Testis (tissue), 3 donors: ENCODE results near the gene B3GNT4. TPM values are rescaled to one million over a fixed set of nuclear protein-coding genes. Genes with fewer than 3 reads are reported as not detected.
A peak's percentile ranks its signal among the peaks of the same experiment; 100 is the strongest.
"Not testable (repeated sequence)": the region's sequence is repeated elsewhere in the genome, so short reads cannot be mapped to it uniquely, and the experiment has no call there.

Source experiments
- DNase-seq: peaks from one replicate; pipeline ENCODE4 v3.0.0-alpha.2; 2019
- H3K27ac ChIP-seq, 2 donors: fragments of 200-600 bp; sonication (generic); one replicate each; pipeline ENCODE4 v1.5.1; 2019
- H3K27me3 ChIP-seq: fragments of 200-600 bp; sonication (generic); one replicate; pipeline ENCODE4 v1.5.1; 2019
- H3K36me3 ChIP-seq: fragments of 200-600 bp; sonication (generic); one replicate; pipeline ENCODE4 v1.5.1; 2017; ENCODE audit warnings: low read depth; ENCODE audit errors: missing control alignments
- H3K4me1 ChIP-seq: fragments of 200-600 bp; sonication (generic); one replicate; pipeline ENCODE4 v1.5.1; 2019
- H3K4me3 ChIP-seq, 2 donors: fragments of 200-600 bp; sonication (generic); one replicate each; pipeline ENCODE4 v1.5.1; 2017 to 2019
- H3K9me3 ChIP-seq: fragments of 200-600 bp; sonication (generic); one replicate; pipeline ENCODE4 v1.5.1; 2017
- CTCF ChIP-seq, 3 experiments: fragments of 450-650 bp in 2 of 3; fragments of 200-600 bp in 1 of 3; sonication (generic) in 1 of 3; IDR thresholded peaks; one replicate each; pipeline ENCODE4 v1.5.1; 2016 to 2019; ENCODE audit warnings: antibody characterized with exemption in 3 of 3, mild to moderate bottlenecking in 2 of 3, moderate library complexity in 1 of 3
- POLR2A ChIP-seq: fragments of 450-650 bp; IDR thresholded peaks from one replicate; pipeline ENCODE4 v1.6.1; 2017; ENCODE audit warnings: antibody characterized with exemption, mild to moderate bottlenecking, moderate library complexity
- WGBS, 2 donors: methylation state at CpG; one replicate each; pipeline ENCODE4 v1.1.5; 2018; 5-methylcytosine and 5-hydroxymethylcytosine counted together
- intact Hi-C: fragments of 100-400 bp; cut with DNase I; formaldehyde crosslinking; loops from one replicate; pipeline ENCODE4 v1.15.1; 2023; ENCODE audit warnings: low total_unique reads
- polyA plus RNA-seq: library from polyadenylated mRNA; stranded (reverse); fragments of 350-450 nt; fragmentation: Illumina TruSeq; extraction: RNeasy Lipid Tissue Mini Kit (QIAGEN cat#74804); gene quantifications from one replicate; pipeline ENCODE4 v1.2.3, GENCODE V29; 2014; ENCODE audit warnings: low read depth, low replicate concordance; ENCODE audit not compliant: insufficient read depth
- total RNA-seq, 2 donors: library from RNA; depleted of rRNA; stranded (reverse); fragments of >200 nt; gene quantifications; one replicate each; pipeline ENCODE4 v1.2.3, GENCODE V29; 2016

The B3GNT4 gene
- total and polyA plus RNA-seq, 3 donors from 2014 or later, result 2.1 to 5.2 (median 2.2) TPM

DNA sequence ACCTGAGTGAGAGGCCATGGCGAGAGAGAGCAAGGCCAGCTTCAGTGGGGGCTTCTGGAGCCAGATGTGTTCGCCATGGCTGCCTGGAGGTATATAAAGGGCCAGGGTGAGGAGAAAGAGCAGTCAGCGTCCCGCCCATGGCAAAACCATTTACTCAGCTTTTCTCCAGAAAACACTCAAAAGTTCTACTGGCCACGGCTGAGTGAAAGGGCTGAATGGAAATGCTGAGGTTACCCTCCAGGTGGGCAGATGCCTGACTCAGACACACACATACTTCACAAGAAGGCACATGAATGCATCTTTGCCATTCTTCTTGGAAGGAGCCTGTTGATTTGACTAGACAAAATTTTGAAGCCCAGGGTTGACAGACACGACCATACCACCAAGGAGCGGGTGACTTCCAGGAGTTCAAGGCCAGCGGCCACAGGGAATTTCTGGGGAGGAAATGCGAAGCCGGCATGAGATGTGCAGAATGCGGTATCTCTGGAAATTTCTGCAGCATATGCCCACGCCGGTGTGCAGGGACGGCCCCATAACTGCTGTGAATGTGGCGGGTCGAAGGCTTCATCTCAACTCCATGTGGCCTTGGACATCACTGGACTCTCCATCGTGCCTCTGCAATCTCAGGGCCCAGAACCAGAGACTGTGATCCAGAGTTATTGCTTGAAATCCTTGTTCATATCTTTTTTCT is 29.2 kb upstream of the B3GNT4 start, which contains the start of gene IL31:
Gene IL31 (minus strand): TSS at position 67 of the 691 bp plus-strand sequence. CDS start 49 bp downstream, at position 18.
- H3K9me3 ChIP-seq, result no peaks in the 10 kb centered on the region
- no peak within 1 kb of the TSS for H3K27ac ChIP-seq
- no peak for DNase-seq
- H3K36me3 ChIP-seq, result no peaks in the 10 kb centered on the region
- no peaks in the 10 kb centered on the region for H3K4me1 ChIP-seq
- WGBS, 2 donors, result 75 to 90% methylated on average over 14 to 17 of the region's 17 CpGs
- no peak within 1 kb of the TSS for H3K4me3 ChIP-seq
- intact Hi-C loops, result no loop called here
- TF ChIP-seq CTCF (IDR thresholded peaks at IDR 0.05) (no peak), POLR2A (no peak)
- no peaks in the 10 kb centered on the region for H3K27me3 ChIP-seq

GRCh38 chr12:122176473-122176872 is 27.0 kb upstream of the B3GNT4 start:
- H3K27me3 ChIP-seq, H3K27ac ChIP-seq, H3K9me3 ChIP-seq, intact Hi-C loops, DNase-seq, H3K4me1 ChIP-seq, H3K36me3 ChIP-seq, H3K4me3 ChIP-seq: not testable (repeated sequence)
- 95% methylated on average over 4 of the region's 4 CpGs for WGBS, 2 donors

DNA sequence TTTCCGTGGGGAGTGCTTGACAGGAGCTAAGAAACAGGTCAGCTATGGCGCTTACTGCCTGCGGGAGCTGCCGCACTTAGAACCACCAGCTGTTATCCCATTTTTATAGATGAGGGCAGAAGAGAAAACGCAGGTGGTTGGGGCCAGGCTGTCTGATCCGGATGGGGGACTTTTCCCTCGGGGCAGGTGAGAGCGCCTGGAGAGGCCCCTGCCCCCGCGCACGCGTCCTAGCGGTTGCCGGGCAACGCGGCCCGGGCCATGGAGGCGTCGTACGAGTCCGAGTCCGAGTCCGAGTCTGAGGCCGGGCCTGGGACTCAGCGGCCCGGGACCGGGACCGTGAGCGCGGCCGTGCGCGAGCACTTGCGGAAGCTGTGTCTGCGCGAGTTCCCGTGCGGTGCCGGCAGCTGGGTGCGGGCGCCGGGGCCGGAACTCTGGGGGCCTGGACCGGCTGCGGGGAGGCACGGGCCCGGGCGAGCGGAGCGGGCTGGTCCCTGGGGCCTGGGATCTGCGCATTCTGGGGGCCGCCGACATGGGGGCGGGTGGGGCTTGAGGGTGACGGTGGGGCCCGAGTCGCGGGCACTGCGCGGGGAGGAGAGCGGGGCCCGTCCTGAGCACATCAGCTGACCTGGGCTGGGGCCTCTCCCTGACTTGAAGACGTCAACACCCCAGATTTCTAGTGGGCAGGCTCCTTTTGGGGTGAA is 20.5 kb upstream of the B3GNT4 start, which contains the start of gene LRRC43:
Gene LRRC43 (plus strand): TSS at position 237 of the 701 bp plus-strand sequence. CDS start 22 bp downstream, at position 259.
- TF ChIP-seq CTCF (IDR thresholded peaks at IDR 0.05) (no peak), POLR2A (no peak)
- Histone ChIP-seq H3K36me3 (no peaks in the 10 kb centered on the region), H3K27me3 (no peaks in the 10 kb centered on the region), H3K4me1 (no peaks in the 10 kb centered on the region), H3K9me3 (no peaks in the 10 kb centered on the region), H3K4me3 (peak within 1 kb of the TSS; percentile 62 to 71), H3K27ac (peak within 1 kb of the TSS in 1 of 2 donors; percentile 41)
- DNase-seq, result peak; percentile 67
- intact Hi-C loops, result no loop called here
- 0 to 2% methylated on average over 5 to 61 of the region's 63 CpGs for WGBS, 2 donors

DNA sequence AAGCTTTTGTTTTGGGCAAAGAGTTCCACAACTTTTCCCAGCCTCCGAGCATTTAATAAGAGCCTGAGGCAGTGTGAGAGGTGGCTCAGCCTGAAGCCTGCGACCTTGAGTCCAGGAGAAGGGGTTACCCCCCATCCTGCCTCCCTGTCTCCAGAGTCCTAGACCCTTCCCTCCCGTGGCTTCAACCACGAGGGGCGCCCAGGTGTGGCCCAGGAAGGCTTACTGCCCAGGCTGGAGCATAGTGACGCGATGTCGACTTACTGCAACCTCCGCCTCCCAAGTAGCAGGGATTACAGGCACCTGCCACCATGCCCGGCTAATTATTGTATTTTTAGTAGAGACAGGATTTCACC is 19.9 kb upstream of the B3GNT4 start:
- TF ChIP-seq POLR2A, result no peak
- no peak for TF ChIP-seq CTCF (IDR thresholded peaks at IDR 0.05)
- Histone ChIP-seq H3K9me3 (no peaks in the 10 kb centered on the region), H3K27ac (peak overlapping the region in 1 of 2 donors; percentile 41), H3K4me3 (peak overlapping the region; percentile 62 to 71), H3K27me3 (no peaks in the 10 kb centered on the region), H3K4me1 (no peaks in the 10 kb centered on the region), H3K36me3 (no peaks in the 10 kb centered on the region)
- intact Hi-C loops, result no loop called here
- DNase-seq, result no peak
- 49 to 57% methylated on average over 9 to 10 of the region's 10 CpGs for WGBS, 2 donors

GRCh38 chr12:122184517-122184916 is 19.0 kb upstream of the B3GNT4 start:
- 81 to 92% methylated on average over 18 of the region's 18 CpGs for WGBS, 2 donors
- no peak for TF ChIP-seq POLR2A
- intact Hi-C loops, result no loop called here

More at GRCh38 chr12:122184517-122184916, 19.0 kb upstream of the B3GNT4 start:
- Histone ChIP-seq H3K27me3 (no peaks in the 10 kb centered on the region), H3K4me1 (no peaks in the 10 kb centered on the region), H3K36me3 (no peaks in the 10 kb centered on the region), H3K4me3 (no peak overlapping the region), H3K9me3 (no peaks in the 10 kb centered on the region), H3K27ac (no peak overlapping the region)
- DNase-seq, result no peak
